K562 (cell line): Measurements from ENCODE around the gene STX18. TPM values are rescaled to one million over a fixed set of nuclear protein-coding genes. Genes with fewer than 3 reads are reported as not detected.

Source experiments
- BRF1 ChIP-seq: IDR thresholded peaks from 3 replicates; pipeline ENCODE4 v1.6.1; 2011; ENCODE audit warnings: borderline replicate concordance, mild to moderate bottlenecking; ENCODE audit not compliant: insufficient read length; ENCODE audit errors: extremely low read depth
- DDX20 ChIP-seq: fragments of 450-650 bp; IDR thresholded peaks from 2 replicates; pipeline ENCODE4 v1.6.1; 2016; ENCODE audit warnings: missing genetic modification characterization, low read depth, mild to moderate bottlenecking, missing compliant biosample characterization, moderate library complexity
- KAT7 ChIP-seq: sonication (generic); formaldehyde crosslinking; IDR thresholded peaks from 2 replicates; pipeline ENCODE4 v1.8.0; 2022; ENCODE audit warnings: missing genetic modification reagents, mild to moderate bottlenecking, borderline replicate concordance
- MCM3 ChIP-seq: fragments of 450-650 bp; IDR thresholded peaks from 2 replicates; pipeline ENCODE4 v1.6.1; 2016
- MYBL2 ChIP-seq, 2 experiments: fragments of 450-650 bp in 1 of 2; sonication (generic) in 1 of 2; formaldehyde crosslinking in 1 of 2; IDR thresholded peaks; 2 replicates each; pipeline versions ENCODE4 v1.6.1 to v1.8.1; 2017 to 2022; ENCODE audit warnings: borderline replicate concordance in 1 of 2, inconsistent platforms in 1 of 2, low read depth in 1 of 2, mild to moderate bottlenecking in 1 of 2, missing genetic modification reagents in 1 of 2, moderate library complexity in 1 of 2
- PTTG1 ChIP-seq: fragments of 450-650 bp; IDR thresholded peaks from 2 replicates; pipeline ENCODE4 v1.6.1; 2016; ENCODE audit warnings: low read depth, mild to moderate bottlenecking, missing genetic modification characterization, missing compliant biosample characterization
- ZFP36 ChIP-seq: fragments of 150-350 bp; IDR thresholded peaks from 2 replicates; pipeline ENCODE4 v1.6.1; 2018; ENCODE audit warnings: low read length, low read depth; ENCODE audit not compliant: partially characterized antibody
- ZNF408 ChIP-seq: fragments of 250-450 bp; sonication (Bioruptor Pico); IDR thresholded peaks from 2 replicates; pipeline ENCODE4 v1.4.0; 2020; ENCODE audit warnings: low read depth, mild to moderate bottlenecking, moderate library complexity
- ZNF551 ChIP-seq: fragments of 250-450 bp; sonication (Bioruptor Pico); IDR thresholded peaks from 2 replicates; pipeline ENCODE4 v1.5.0; 2021; ENCODE audit warnings: mild to moderate bottlenecking, moderate library complexity
- polyA plus RNA-seq, 8 experiments: library from polyadenylated mRNA; depleted of rRNA in 4 of 8; stranded (reverse) in 5 of 8; unstranded in 3 of 8; fragments of >200 nt; fragmentation: Nextera tagmentation in 2 of 8; fragmentation: Illumina TruSeq in 1 of 8; extraction: Ambion mirVana in 2 of 8; extraction: Trizol in 1 of 8; gene quantifications; 2 replicates each; pipeline versions ENCODE4 v1.2.1 to v1.2.3, GENCODE V29; 2011 to 2014; ENCODE audit warnings: inconsistent platforms in 1 of 8, missing spikeins in 1 of 8
- total RNA-seq, 7 experiments: library from RNA; depleted of rRNA in 6 of 7; stranded (reverse); fragments of >200 nt in 6 of 7; fragmentation: Illumina TruSeq in 2 of 7; extraction: Trizol in 2 of 7; gene quantifications; 2 replicates each; pipeline versions ENCODE4 v1.2.1 to v1.2.3, GENCODE V29; 2011 to 2021; ENCODE audit warnings: low replicate concordance in 1 of 7
- TF ChIP-seq, protein P1 (sequence below), 2 experiments: IDR thresholded peaks in 1 of 2; conservative IDR thresholded peaks in 1 of 2; 2 replicates each; pipeline ENCODE4 v1.6.1; 2016; ENCODE audit warnings: low read depth in 2 of 2, mild to moderate bottlenecking in 1 of 2, missing compliant biosample characterization in 1 of 2, missing genetic modification characterization in 1 of 2, moderate library complexity in 1 of 2

STX18 gene
- total and polyA plus RNA-seq, 9 of the 15 experiments (the other 6 are each of a cell fraction or from before 2014, with no cell fraction given) = 6.2 to 41.7 (median 22.7) TPM

DNA sequence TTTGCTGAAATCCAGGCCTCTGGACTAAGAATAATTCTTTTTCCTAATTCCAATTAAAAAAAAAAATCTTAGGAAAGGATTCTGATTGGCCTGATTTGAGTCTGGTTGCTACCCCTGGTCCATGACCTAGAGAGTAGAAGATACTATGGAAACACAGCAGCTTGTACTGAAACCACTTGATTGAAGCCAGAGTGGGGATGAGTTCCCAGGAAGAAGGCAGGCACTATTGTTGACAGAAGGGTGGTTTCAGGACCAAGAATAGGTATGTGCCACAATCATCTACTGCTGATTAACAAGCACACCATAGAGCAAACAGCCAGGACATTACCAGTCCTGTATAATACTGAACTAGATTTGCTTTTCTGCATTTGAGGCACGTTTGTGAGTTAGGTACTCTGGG lies 29.6 kb downstream of the STX18 start (continued):
- TF ChIP-seq PTTG1 (no peak), BRF1 (no peak), ZNF551 (no peak), ZFP36 (no peak), ZNF408 (no peak), MYBL2 (IDR thresholded peaks at IDR 0.05; ENCODE audit: low read depth) (no peak), MYBL2 (CRISPR knock-in tag; IDR thresholded peaks at IDR 0.05; ENCODE audit: borderline replicate concordance) (no peak), KAT7 (no peak), DDX20 (tag) (no peak), MCM3 (no peak)
- TF ChIP-seq, protein P1, sequence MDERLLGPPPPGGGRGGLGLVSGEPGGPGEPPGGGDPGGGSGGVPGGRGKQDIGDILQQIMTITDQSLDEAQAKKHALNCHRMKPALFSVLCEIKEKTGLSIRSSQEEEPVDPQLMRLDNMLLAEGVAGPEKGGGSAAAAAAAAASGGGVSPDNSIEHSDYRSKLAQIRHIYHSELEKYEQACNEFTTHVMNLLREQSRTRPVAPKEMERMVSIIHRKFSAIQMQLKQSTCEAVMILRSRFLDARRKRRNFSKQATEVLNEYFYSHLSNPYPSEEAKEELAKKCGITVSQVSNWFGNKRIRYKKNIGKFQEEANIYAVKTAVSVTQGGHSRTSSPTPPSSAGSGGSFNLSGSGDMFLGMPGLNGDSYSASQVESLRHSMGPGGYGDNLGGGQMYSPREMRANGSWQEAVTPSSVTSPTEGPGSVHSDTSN (CRISPR knock-in tag; IDR thresholded peaks at IDR 0.05; ENCODE audit: low read depth) = no peak
- TF ChIP-seq, protein P1 (tag; conservative IDR thresholded peaks at IDR 0.05; ENCODE audit: low read depth) = no peak
